K562 (cell line): ENCODE data around the gene GJA1. TPM values are rescaled to one million over a fixed set of nuclear protein-coding genes. Genes with fewer than 3 reads are reported as not detected.

ENCODE experiments used
- ATAC-seq: fragments of 200-7000 bp; cut with Tn5 transposase; 3 replicates; pipeline ENCODE4 v1.9.1; 2020; ENCODE audit warnings: moderate library complexity
- BruUV-seq: library from RNA; stranded (reverse); fragments of 400-500 nt; replicated peaks from 2 replicates; lab custom pipeline; 2021; lab: Mats Ljungman, UMichigan
- CTCF ChIA-PET: fragments of 300-600 bp; formaldehyde crosslinking; extraction: SDS; loops from one replicate; lab custom pipeline; 2021; ENCODE audit warnings: low intra/inter-chr PET ratio; lab: Yijun Ruan, JAX
- POLR2A ChIA-PET: fragments of 300-600, 350-650 bp; sonication (Branson Sonifier 250); formaldehyde crosslinking; extraction: SDS; loops from one replicate; lab custom pipeline; 2021; ENCODE audit warnings: antibody characterized with exemption, inconsistent platforms; lab: Yijun Ruan, JAX
- DNase-seq, 4 experiments: peaks; one replicate each; pipeline versions ENCODE4 v3.0.0 to v3.0.0-alpha.2; 2011 to 2018; ENCODE audit warnings: low spot score in 3 of 4, mixed read lengths in 3 of 4; ENCODE audit errors: extremely low read depth in 1 of 4
- FAIRE-seq: peaks from 2 replicates; lab custom pipeline; 2011; peaks lifted over from hg19 to GRCh38; lab: Jason Lieb, UNC
- H2AFZ ChIP-seq: 2 replicates; pipeline ENCODE4 v1.6.0; 2011; ENCODE audit warnings: low read depth, low read length, control low read depth, inconsistent platforms
- H3K27ac ChIP-seq: fragments of 200-600 bp; 3 replicates; pipeline ENCODE4 v1.8.0; 2011; ENCODE audit warnings: low read depth, mild to moderate bottlenecking, control low read depth, inconsistent platforms, low read length, moderate library complexity, mixed read lengths; ENCODE audit errors: extremely low read depth
- H3K27me3 ChIP-seq, 2 experiments: fragments of 300-600 bp in 1 of 2; 2 replicates in 1 of 2; 3 replicates in 1 of 2; pipeline versions ENCODE4 v1.6.0 to v1.8.0; 2011; ENCODE audit warnings: inconsistent platforms in 2 of 2, low read length in 2 of 2, mild to moderate bottlenecking in 1 of 2, mixed read lengths in 1 of 2, moderate library complexity in 1 of 2; ENCODE audit not compliant: control insufficient read depth in 2 of 2, insufficient read depth in 2 of 2
- H3K36me3 ChIP-seq: fragments of 300-600 bp; 3 replicates; pipeline ENCODE4 v1.8.0; 2011; ENCODE audit warnings: mild to moderate bottlenecking, low read length, inconsistent platforms; ENCODE audit not compliant: control insufficient read depth, insufficient read depth
- H3K4me1 ChIP-seq, 2 experiments: fragments of 200-600 bp in 1 of 2; replicated peaks in 1 of 2; 2 replicates in 1 of 2; 3 replicates in 1 of 2; pipeline versions ENCODE4 v1.5.1 to v1.8.0; 2011; ENCODE audit warnings: inconsistent platforms in 2 of 2, low read length in 2 of 2, mild to moderate bottlenecking in 1 of 2, mixed read lengths in 1 of 2, moderate library complexity in 1 of 2; ENCODE audit not compliant: control insufficient read depth in 2 of 2, insufficient read depth in 2 of 2
- H3K4me2 ChIP-seq: 2 replicates; pipeline ENCODE4 v1.6.1; 2011; ENCODE audit warnings: low read length, control low read depth, inconsistent platforms, mixed read lengths; ENCODE audit not compliant: insufficient read depth
- H3K4me3 ChIP-seq: fragments of 200-600 bp; sonication (generic), shearing (Covaris generic); 2 replicates; pipeline ENCODE4 v1.5.1; 2016; ENCODE audit warnings: control low read depth, inconsistent platforms
- H3K79me2 ChIP-seq: fragments of 200-600 bp; 3 replicates; pipeline ENCODE4 v1.8.0; 2011; ENCODE audit warnings: low read length, inconsistent platforms; ENCODE audit not compliant: control insufficient read depth, insufficient read depth
- H3K9ac ChIP-seq, 2 experiments: 2 replicates each; pipeline versions ENCODE4 v1.6.0 to v1.6.1; 2011; ENCODE audit warnings: low read depth in 2 of 2, low read length in 2 of 2, control low read depth in 1 of 2, inconsistent platforms in 1 of 2, mild to moderate bottlenecking in 1 of 2, mixed read lengths in 1 of 2; ENCODE audit not compliant: insufficient read depth in 1 of 2
- H3K9me1 ChIP-seq: one replicate; pipeline ENCODE4 v1.6.0; 2011; ENCODE audit warnings: inconsistent platforms, mild to moderate bottlenecking, low read length, moderate library complexity; ENCODE audit not compliant: control insufficient read depth, insufficient read depth
- H3K9me3 ChIP-seq: replicated peaks from 2 replicates; pipeline ENCODE4 v1.5.1; 2011; ENCODE audit warnings: low read depth, low read length, inconsistent platforms; ENCODE audit not compliant: control insufficient read depth, insufficient read depth
- H4K20me1 ChIP-seq: replicated peaks from 2 replicates; pipeline ENCODE4 v1.6.1; 2011; ENCODE audit warnings: low read length, inconsistent platforms, mixed read lengths; ENCODE audit not compliant: control insufficient read depth, insufficient read depth
- ARID1B ChIP-seq: fragments of 450-650 bp; IDR thresholded peaks from 2 replicates; pipeline ENCODE4 v1.6.1; 2016; ENCODE audit warnings: antibody characterized with exemption, mild to moderate bottlenecking, inconsistent platforms
- ASH1L ChIP-seq: fragments of 450-650 bp; IDR thresholded peaks from 2 replicates; pipeline ENCODE4 v1.6.1; 2018; ENCODE audit warnings: borderline replicate concordance, mild to moderate bottlenecking, low read depth; ENCODE audit not compliant: partially characterized antibody
- MAFF ChIP-seq: IDR thresholded peaks from 2 replicates; pipeline ENCODE4 v1.6.1; 2012; ENCODE audit warnings: low read length, improper control_type of control experiment
- MYBL2 ChIP-seq, 2 experiments: fragments of 450-650 bp in 1 of 2; sonication (generic) in 1 of 2; formaldehyde crosslinking in 1 of 2; IDR thresholded peaks; 2 replicates each; pipeline versions ENCODE4 v1.6.1 to v1.8.1; 2017 to 2022; ENCODE audit warnings: borderline replicate concordance in 1 of 2, inconsistent platforms in 1 of 2, low read depth in 1 of 2, mild to moderate bottlenecking in 1 of 2, missing genetic modification reagents in 1 of 2, moderate library complexity in 1 of 2
- WGBS: fragments of 100-300 bp; shearing (Covaris generic); methylation state at CpG from one replicate; pipeline ENCODE4 v1.1.6; 2016; ENCODE audit warnings: low coverage, mixed read lengths; ENCODE audit not compliant: insufficient coverage; ENCODE audit errors: missing lambda C conversion rate; 5-methylcytosine and 5-hydroxymethylcytosine counted together
- in situ Hi-C: fragments of 300-500 bp; cut with MboI; formaldehyde crosslinking; loops from 4 replicates; pipeline ENCODE4 v1.15.0; 2018; ENCODE audit warnings: inconsistent platforms, mixed read lengths
- intact Hi-C: fragments of 100-400 bp; cut with micrococcal nuclease; formaldehyde crosslinking; loops from 2 replicates; pipeline ENCODE4 v1.14.2; 2022
- polyA plus RNA-seq, 8 experiments: library from polyadenylated mRNA; depleted of rRNA in 4 of 8; stranded (reverse) in 5 of 8; unstranded in 3 of 8; fragments of >200 nt; fragmentation: Nextera tagmentation in 2 of 8; fragmentation: Illumina TruSeq in 1 of 8; extraction: Ambion mirVana in 2 of 8; extraction: Trizol in 1 of 8; gene quantifications; 2 replicates each; pipeline versions ENCODE4 v1.2.1 to v1.2.3, GENCODE V29; 2011 to 2014; ENCODE audit warnings: inconsistent platforms in 1 of 8, missing spikeins in 1 of 8
- total RNA-seq, 7 experiments: library from RNA; depleted of rRNA in 6 of 7; stranded (reverse); fragments of >200 nt in 6 of 7; fragmentation: Illumina TruSeq in 2 of 7; extraction: Trizol in 2 of 7; gene quantifications; 2 replicates each; pipeline versions ENCODE4 v1.2.1 to v1.2.3, GENCODE V29; 2011 to 2021; ENCODE audit warnings: low replicate concordance in 1 of 7
- TF ChIP-seq, protein P1 (sequence below): fragments of 450-650 bp; IDR thresholded peaks from 2 replicates; pipeline ENCODE4 v1.6.1; 2016; ENCODE audit warnings: borderline replicate concordance
- TF ChIP-seq, protein P2 (sequence below): IDR thresholded peaks from 2 replicates; pipeline ENCODE4 v1.6.1; 2011; ENCODE audit not compliant: insufficient read length; ENCODE audit errors: extremely low read depth
- TF ChIP-seq, protein P3 (sequence below): fragments of 450-650 bp; IDR thresholded peaks from 2 replicates; pipeline ENCODE4 v1.6.1; 2016; ENCODE audit warnings: low read depth, mild to moderate bottlenecking, moderate library complexity
- TF ChIP-seq, protein P4 (sequence below): fragments of 250-450 bp; sonication (Bioruptor Pico); IDR thresholded peaks from 2 replicates; pipeline ENCODE4 v1.8.0; 2022; ENCODE audit warnings: moderate library complexity, mild to moderate bottlenecking, inconsistent platforms

Gene GJA1
- total and polyA plus RNA-seq, 9 of the 15 experiments (the other 6 are each of a cell fraction or from before 2014, with no cell fraction given) = 0.04 to 0.58 (median 0.06) TPM; not detected in 4

DNA sequence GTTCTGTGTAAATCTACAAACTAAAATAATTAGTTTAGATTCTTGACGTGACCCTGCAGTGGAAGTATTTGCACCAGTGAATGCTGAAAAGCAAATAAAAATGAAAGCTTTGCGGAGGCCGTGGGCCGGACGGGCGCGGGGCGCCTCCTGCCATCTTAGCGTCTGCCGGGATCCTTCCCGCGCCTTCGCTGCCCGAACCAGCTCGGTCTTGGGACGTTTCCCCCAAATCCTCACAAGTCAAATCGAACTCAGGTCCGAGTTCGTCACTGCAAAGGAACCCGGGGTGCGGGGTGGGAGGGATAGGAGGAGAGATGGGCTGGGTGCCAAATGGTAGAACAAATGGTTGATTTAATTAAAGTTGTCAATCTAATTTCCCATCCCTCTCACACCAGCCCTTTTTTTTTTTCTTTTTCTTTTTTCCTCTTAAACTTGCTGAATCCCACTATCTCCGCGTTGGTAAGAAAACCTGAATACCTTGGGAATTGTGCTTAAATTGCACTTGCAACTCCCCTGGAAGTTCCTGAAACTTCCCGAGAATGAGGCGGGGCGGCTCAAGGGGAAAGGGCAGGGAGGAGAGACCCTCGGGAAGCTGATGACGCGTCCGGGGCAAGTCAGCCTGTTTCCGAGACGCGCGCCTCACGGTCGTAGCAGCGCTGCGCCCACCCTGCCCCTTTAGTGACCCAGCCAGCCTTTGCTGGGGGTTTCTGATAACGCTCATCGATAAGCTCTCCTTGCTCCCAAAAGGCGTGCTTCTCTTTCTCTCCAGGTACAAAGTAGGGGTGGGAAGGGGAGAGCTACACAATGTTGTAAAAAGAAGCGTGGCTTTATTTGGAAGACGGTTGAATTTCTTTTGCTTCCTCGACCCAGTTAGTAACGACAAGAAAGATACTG is 1.8 kb downstream of the GJA1 start:
- no peak overlapping the region; the same call in 1 of the 2 replicates for H3K4me2 ChIP-seq
- no peak overlapping the region for H3K4me3 ChIP-seq
- peaks cover 0 to 8% of the 10 kb centered on the region in 2 experiments; a peak in 2 of 5 replicates for H3K4me1 ChIP-seq
- TF ChIP-seq, protein P1, sequence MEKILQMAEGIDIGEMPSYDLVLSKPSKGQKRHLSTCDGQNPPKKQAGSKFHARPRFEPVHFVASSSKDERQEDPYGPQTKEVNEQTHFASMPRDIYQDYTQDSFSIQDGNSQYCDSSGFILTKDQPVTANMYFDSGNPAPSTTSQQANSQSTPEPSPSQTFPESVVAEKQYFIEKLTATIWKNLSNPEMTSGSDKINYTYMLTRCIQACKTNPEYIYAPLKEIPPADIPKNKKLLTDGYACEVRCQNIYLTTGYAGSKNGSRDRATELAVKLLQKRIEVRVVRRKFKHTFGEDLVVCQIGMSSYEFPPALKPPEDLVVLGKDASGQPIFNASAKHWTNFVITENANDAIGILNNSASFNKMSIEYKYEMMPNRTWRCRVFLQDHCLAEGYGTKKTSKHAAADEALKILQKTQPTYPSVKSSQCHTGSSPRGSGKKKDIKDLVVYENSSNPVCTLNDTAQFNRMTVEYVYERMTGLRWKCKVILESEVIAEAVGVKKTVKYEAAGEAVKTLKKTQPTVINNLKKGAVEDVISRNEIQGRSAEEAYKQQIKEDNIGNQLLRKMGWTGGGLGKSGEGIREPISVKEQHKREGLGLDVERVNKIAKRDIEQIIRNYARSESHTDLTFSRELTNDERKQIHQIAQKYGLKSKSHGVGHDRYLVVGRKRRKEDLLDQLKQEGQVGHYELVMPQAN = no peak
- TF ChIP-seq, protein P2, sequence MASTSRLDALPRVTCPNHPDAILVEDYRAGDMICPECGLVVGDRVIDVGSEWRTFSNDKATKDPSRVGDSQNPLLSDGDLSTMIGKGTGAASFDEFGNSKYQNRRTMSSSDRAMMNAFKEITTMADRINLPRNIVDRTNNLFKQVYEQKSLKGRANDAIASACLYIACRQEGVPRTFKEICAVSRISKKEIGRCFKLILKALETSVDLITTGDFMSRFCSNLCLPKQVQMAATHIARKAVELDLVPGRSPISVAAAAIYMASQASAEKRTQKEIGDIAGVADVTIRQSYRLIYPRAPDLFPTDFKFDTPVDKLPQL = no peak
- TF ChIP-seq ASH1L = no peak
- no peak for TF ChIP-seq MYBL2 (IDR thresholded peaks at IDR 0.05; ENCODE audit: low read depth)
- no peak for TF ChIP-seq MYBL2 (CRISPR knock-in tag; IDR thresholded peaks at IDR 0.05; ENCODE audit: borderline replicate concordance)
- TF ChIP-seq ARID1B = no peak
- TF ChIP-seq, protein P3, sequence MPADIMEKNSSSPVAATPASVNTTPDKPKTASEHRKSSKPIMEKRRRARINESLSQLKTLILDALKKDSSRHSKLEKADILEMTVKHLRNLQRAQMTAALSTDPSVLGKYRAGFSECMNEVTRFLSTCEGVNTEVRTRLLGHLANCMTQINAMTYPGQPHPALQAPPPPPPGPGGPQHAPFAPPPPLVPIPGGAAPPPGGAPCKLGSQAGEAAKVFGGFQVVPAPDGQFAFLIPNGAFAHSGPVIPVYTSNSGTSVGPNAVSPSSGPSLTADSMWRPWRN = no peak
- TF ChIP-seq MAFF = no peak
- TF ChIP-seq, protein P4, sequence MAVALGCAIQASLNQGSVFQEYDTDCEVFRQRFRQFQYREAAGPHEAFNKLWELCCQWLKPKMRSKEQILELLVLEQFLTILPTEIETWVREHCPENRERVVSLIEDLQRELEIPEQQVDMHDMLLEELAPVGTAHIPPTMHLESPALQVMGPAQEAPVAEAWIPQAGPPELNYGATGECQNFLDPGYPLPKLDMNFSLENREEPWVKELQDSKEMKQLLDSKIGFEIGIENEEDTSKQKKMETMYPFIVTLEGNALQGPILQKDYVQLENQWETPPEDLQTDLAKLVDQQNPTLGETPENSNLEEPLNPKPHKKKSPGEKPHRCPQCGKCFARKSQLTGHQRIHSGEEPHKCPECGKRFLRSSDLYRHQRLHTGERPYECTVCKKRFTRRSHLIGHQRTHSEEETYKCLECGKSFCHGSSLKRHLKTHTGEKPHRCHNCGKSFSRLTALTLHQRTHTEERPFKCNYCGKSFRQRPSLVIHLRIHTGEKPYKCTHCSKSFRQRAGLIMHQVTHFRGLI (CRISPR knock-in tag) = no peak
- BruUV-seq = no TSS peak
- intact Hi-C loops (loop anchor here (10.0 kb wide), 1 partner anchor 308 kb away; no protein-coding TSS in a partner anchor), in situ Hi-C loops (no loop called here)
- no peaks in the 10 kb centered on the region for H4K20me1 ChIP-seq
- no peak overlapping the region for H3K27ac ChIP-seq
- 2% methylated on average over 36 of the region's 45 CpGs for WGBS
- FAIRE-seq (no peak), ATAC-seq (no peak), DNase-seq (no peak)
- no peaks in the 10 kb centered on the region for H3K9me1 ChIP-seq
- POLR2A ChIA-PET = no interaction called here
- no peaks in the 10 kb centered on the region for H3K79me2 ChIP-seq
- peaks cover 6 to 17% of the 10 kb centered on the region in 2 experiments; a peak in 3 of 5 replicates for H3K27me3 ChIP-seq
- H3K9me3 ChIP-seq = no peaks in the 10 kb centered on the region
- no peak overlapping the region for H2AFZ ChIP-seq
- H3K9ac ChIP-seq = no peak overlapping the region
- no peaks in the 10 kb centered on the region for H3K36me3 ChIP-seq
- CTCF ChIA-PET = no interaction called here
